Endothelial cell of umbilical vein (primary cell): ENCODE measurements around the gene TIMM17A. TPM values are rescaled to one million over a fixed set of nuclear protein-coding genes. Genes with fewer than 3 reads are reported as not detected.

Experiments
- BruUV-seq: library from RNA; stranded (reverse); fragments of 400-500 nt; replicated peaks from 2 replicates; lab custom pipeline; 2021; lab: Mats Ljungman, UMichigan
- CTCF ChIA-PET: fragments of 300-600, 350-600 bp; sonication (Branson Sonifier 250); formaldehyde crosslinking; loops from one replicate; lab custom pipeline; 2021; ENCODE audit warnings: antibody characterized with exemption, inconsistent platforms; lab: Charles Lee
- POLR2A ChIA-PET: fragments of 300-600, 350-600 bp; sonication (Branson Sonifier 250); formaldehyde crosslinking; loops from one replicate; lab custom pipeline; 2021; ENCODE audit warnings: antibody characterized with exemption, inconsistent platforms; lab: Charles Lee
- DNase-seq: peaks from one replicate; pipeline ENCODE4 v3.0.0-alpha.2; 2011; ENCODE audit warnings: low read depth, low spot score
- FAIRE-seq: peaks from 2 replicates; lab custom pipeline; 2011; peaks lifted over from hg19 to GRCh38; lab: Jason Lieb, UNC
- H2AFZ ChIP-seq: 2 replicates; pipeline ENCODE4 v1.6.0; 2012; ENCODE audit warnings: low read depth, low read length, control low read depth, inconsistent platforms
- H3K27ac ChIP-seq: 2 replicates; pipeline ENCODE4 v1.5.1; 2011; ENCODE audit warnings: low read depth, mild to moderate bottlenecking, control low read depth, low read length, moderate library complexity; ENCODE audit not compliant: insufficient read depth
- H3K27me3 ChIP-seq, 2 experiments: 2 replicates each; pipeline versions ENCODE4 v1.6.0 to v1.6.1; 2011; ENCODE audit warnings: low read length in 2 of 2, mixed read lengths in 1 of 2; ENCODE audit not compliant: control insufficient read depth in 2 of 2, insufficient read depth in 2 of 2
- H3K36me3 ChIP-seq, 2 experiments: 2 replicates in 1 of 2; 3 replicates in 1 of 2; pipeline ENCODE4 v1.5.1; 2011; ENCODE audit warnings: low read length in 2 of 2, mild to moderate bottlenecking in 1 of 2, moderate library complexity in 1 of 2; ENCODE audit not compliant: control insufficient read depth in 2 of 2, insufficient read depth in 2 of 2; ENCODE audit errors: extremely low read depth in 1 of 2
- H3K4me1 ChIP-seq: 3 replicates; pipeline ENCODE4 v1.5.1; 2011; ENCODE audit warnings: mild to moderate bottlenecking, low read length; ENCODE audit not compliant: control insufficient read depth, insufficient read depth; ENCODE audit errors: extremely low read depth
- H3K4me2 ChIP-seq: 2 replicates; pipeline ENCODE4 v1.6.1; 2011; ENCODE audit warnings: low read length, control low read depth, mixed read lengths; ENCODE audit not compliant: insufficient read depth
- H3K4me3 ChIP-seq, 3 experiments: fragments of 200-600 bp in 1 of 3; sonication (generic), shearing (Covaris generic) in 1 of 3; replicated peaks in 1 of 3; 2 replicates each; pipeline ENCODE4 v1.5.1; 2011 to 2016; ENCODE audit warnings: control low read depth in 3 of 3, low read length in 3 of 3, mild to moderate bottlenecking in 2 of 3, inconsistent platforms in 1 of 3, low read depth in 1 of 3, moderate library complexity in 1 of 3; ENCODE audit not compliant: insufficient read depth in 1 of 3
- H3K79me2 ChIP-seq: 2 replicates; pipeline ENCODE4 v1.6.0; 2012; ENCODE audit warnings: low read length, inconsistent platforms; ENCODE audit not compliant: control insufficient read depth, insufficient read depth
- H3K9ac ChIP-seq: replicated peaks from 2 replicates; pipeline ENCODE3; 2011; ENCODE audit warnings: low read length, control low read depth; ENCODE audit not compliant: insufficient read depth; ENCODE audit errors: extremely low read depth
- H3K9me1 ChIP-seq: replicated peaks from 3 replicates; pipeline ENCODE4 v1.6.0; 2011; ENCODE audit warnings: mild to moderate bottlenecking, low read length; ENCODE audit not compliant: control insufficient read depth, insufficient read depth; ENCODE audit errors: extremely low read depth
- H3K9me3 ChIP-seq: replicated peaks from 2 replicates; pipeline ENCODE4 v1.5.1; 2012; ENCODE audit warnings: low read length, inconsistent platforms; ENCODE audit not compliant: control insufficient read depth, insufficient read depth
- H4K20me1 ChIP-seq: replicated peaks from 2 replicates; pipeline ENCODE3; 2011; ENCODE audit warnings: mild to moderate bottlenecking, low read length; ENCODE audit not compliant: control insufficient read depth, insufficient read depth; ENCODE audit errors: extremely low read depth
- EZH2 ChIP-seq: IDR thresholded peaks from 2 replicates; pipeline ENCODE4 v1.6.1; 2012; ENCODE audit warnings: borderline replicate concordance, low read depth, mild to moderate bottlenecking, moderate library complexity, low read length, inconsistent platforms; ENCODE audit not compliant: severe bottlenecking
- FOS ChIP-seq: IDR thresholded peaks from 2 replicates; pipeline ENCODE4 v1.6.1; 2011; ENCODE audit warnings: mild to moderate bottlenecking, low read length, moderate library complexity, borderline replicate concordance; ENCODE audit not compliant: insufficient read depth
- GATA2 ChIP-seq: IDR thresholded peaks from 2 replicates; pipeline ENCODE4 v1.7.0; 2011; ENCODE audit warnings: low read depth, mild to moderate bottlenecking, moderate library complexity, mixed read lengths, low read length; ENCODE audit not compliant: insufficient read length, insufficient read depth
- JUN ChIP-seq: IDR thresholded peaks from 2 replicates; pipeline ENCODE4 v1.6.1; 2011; ENCODE audit warnings: borderline replicate concordance, low read depth; ENCODE audit not compliant: insufficient read length, insufficient read depth
- MYC ChIP-seq: IDR thresholded peaks from one replicate; pipeline ENCODE4 v1.6.1; 2011; ENCODE audit warnings: mild to moderate bottlenecking, low read depth, low read length
- POLR2AphosphoS5 ChIP-seq: IDR thresholded peaks from 2 replicates; pipeline ENCODE4 v1.6.1; 2012; ENCODE audit warnings: low read depth, mild to moderate bottlenecking, control low read depth, low read length, moderate library complexity; ENCODE audit not compliant: insufficient read depth
- dilution Hi-C: fragments of 300-500 bp; cut with MboI; formaldehyde crosslinking; loops from one replicate; pipeline ENCODE4 v1.15.0; 2019; ENCODE audit warnings: low sequenced_read_pairs; ENCODE audit not compliant: extremely low pct_ligation_motif_present
- intact Hi-C: fragments of 100-400 bp; cut with micrococcal nuclease; formaldehyde crosslinking; loops from one replicate; pipeline ENCODE4 v1.10.0; 2022
- polyA plus RNA-seq, 4 experiments: library from polyadenylated mRNA; depleted of rRNA in 3 of 4; stranded (reverse) in 3 of 4; unstranded in 1 of 4; fragments of >200 nt; gene quantifications; 2 replicates each; pipeline versions ENCODE4 v1.2.1 to v1.2.3, GENCODE V29; 2011 to 2012; ENCODE audit warnings: missing spikeins in 1 of 4
- total RNA-seq: library from RNA; stranded (reverse); gene quantifications from 2 replicates; pipeline ENCODE4 v1.2.3, GENCODE V29; 2021
- TF ChIP-seq, protein P1 (sequence below): IDR thresholded peaks from 2 replicates; pipeline ENCODE4 v1.6.1; 2011; ENCODE audit not compliant: insufficient read depth, insufficient read length
- TF ChIP-seq, protein P2 (sequence below), 2 donors: IDR thresholded peaks; 1 replicate in 1 of 2; 2 replicates in 1 of 2; pipeline ENCODE4 v1.5.1; 2011; ENCODE audit warnings: low read length in 2 of 2, mild to moderate bottlenecking in 2 of 2, moderate library complexity in 2 of 2, control low read depth in 1 of 2, inconsistent platforms in 1 of 2, low read depth in 1 of 2; ENCODE audit not compliant: insufficient read depth in 1 of 2; ENCODE audit errors: extremely low read depth in 1 of 2

TIMM17A gene
- total and polyA plus RNA-seq, 2 donors (not counting 3 experiments of a cell fraction or from before 2014, with no cell fraction given), result 57.9 to 105 TPM

DNA sequence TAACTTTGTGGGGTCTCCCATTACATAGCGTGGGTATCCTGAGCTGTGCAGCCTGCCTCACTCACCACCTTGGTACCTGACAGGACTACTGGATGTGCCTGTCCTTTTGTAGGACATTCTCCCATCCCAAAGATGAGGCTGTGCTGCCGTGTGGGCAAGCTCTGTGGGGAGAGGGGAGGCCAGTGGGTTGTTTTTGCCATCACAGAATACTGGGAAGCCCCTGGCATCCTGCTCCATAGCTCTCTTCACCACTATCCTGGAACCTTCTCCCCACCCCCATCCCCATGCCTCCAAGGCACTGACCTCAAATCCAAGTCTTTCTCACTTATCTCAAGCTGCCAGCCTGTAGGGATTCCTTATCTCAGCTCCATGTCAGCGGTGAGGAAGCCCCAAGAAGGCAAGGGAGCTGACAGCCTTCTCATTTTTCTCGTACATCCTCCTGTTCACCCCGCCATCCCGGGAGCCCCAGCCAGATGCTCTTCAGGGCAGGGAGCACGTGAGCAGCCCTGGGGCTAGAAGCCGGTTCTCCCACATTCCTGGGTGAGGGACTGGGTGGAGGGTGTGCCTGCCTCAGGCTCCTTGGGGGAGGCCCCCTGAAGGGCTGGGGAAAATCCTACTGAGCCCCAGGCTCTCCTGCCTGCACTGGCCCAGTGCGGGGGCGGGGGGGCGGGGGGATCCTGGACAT is 52.6 kb downstream of the TIMM17A start:
- TF ChIP-seq, protein P1, sequence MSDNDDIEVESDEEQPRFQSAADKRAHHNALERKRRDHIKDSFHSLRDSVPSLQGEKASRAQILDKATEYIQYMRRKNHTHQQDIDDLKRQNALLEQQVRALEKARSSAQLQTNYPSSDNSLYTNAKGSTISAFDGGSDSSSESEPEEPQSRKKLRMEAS, result no peak
- TF ChIP-seq EZH2 (no peak), POLR2AphosphoS5 (no peak), GATA2 (no peak), MYC (no peak), JUN (no peak), FOS (no peak)
- TF ChIP-seq, protein P2, sequence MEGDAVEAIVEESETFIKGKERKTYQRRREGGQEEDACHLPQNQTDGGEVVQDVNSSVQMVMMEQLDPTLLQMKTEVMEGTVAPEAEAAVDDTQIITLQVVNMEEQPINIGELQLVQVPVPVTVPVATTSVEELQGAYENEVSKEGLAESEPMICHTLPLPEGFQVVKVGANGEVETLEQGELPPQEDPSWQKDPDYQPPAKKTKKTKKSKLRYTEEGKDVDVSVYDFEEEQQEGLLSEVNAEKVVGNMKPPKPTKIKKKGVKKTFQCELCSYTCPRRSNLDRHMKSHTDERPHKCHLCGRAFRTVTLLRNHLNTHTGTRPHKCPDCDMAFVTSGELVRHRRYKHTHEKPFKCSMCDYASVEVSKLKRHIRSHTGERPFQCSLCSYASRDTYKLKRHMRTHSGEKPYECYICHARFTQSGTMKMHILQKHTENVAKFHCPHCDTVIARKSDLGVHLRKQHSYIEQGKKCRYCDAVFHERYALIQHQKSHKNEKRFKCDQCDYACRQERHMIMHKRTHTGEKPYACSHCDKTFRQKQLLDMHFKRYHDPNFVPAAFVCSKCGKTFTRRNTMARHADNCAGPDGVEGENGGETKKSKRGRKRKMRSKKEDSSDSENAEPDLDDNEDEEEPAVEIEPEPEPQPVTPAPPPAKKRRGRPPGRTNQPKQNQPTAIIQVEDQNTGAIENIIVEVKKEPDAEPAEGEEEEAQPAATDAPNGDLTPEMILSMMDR (IDR thresholded peaks at IDR 0.05; ENCODE audit: extremely low read depth in 1 of 2, insufficient read depth in 1 of 2, low read depth in 1 of 2, low read length in 2 of 2), result no peak
- CTCF ChIA-PET, result interaction anchor here (0.6 to 5.6 kb wide), 11 partner anchors 8 to 145 kb away, joined by 3 to 61 read pairs (median 6); no protein-coding TSS in a partner anchor
- dilution Hi-C loops, result no loop called here
- H4K20me1 ChIP-seq, result no peaks in the 10 kb centered on the region
- H3K4me1 ChIP-seq, result peaks cover 3% of the 10 kb centered on the region
- H3K4me3 ChIP-seq, result no peak overlapping the region
- H3K36me3 ChIP-seq, result peaks cover under 1 to 11% of the 10 kb centered on the region in 2 experiments
- no peaks in the 10 kb centered on the region for H3K9me3 ChIP-seq
- H3K9ac ChIP-seq, result no peak overlapping the region
- H3K27ac ChIP-seq, result no peak overlapping the region
- no TSS peak for BruUV-seq
- no peak overlapping the region for H2AFZ ChIP-seq
- no peak for FAIRE-seq
- POLR2A ChIA-PET, result no interaction called here
- H3K4me2 ChIP-seq, result no peak overlapping the region
- intact Hi-C loops, result no loop called here
- H3K79me2 ChIP-seq, result no peaks in the 10 kb centered on the region
- H3K27me3 ChIP-seq, result no peaks in the 10 kb centered on the region
- DNase-seq, result no peak
- no peaks in the 10 kb centered on the region for H3K9me1 ChIP-seq
